ENCODE data around the gene ADK. TPM values are rescaled to one million over a fixed set of nuclear protein-coding genes. Genes with fewer than 3 reads are reported as not detected.

Gene ADK
- total and polyA plus RNA-seq, 8 donors: 44.8 to 68.6 (median 57.5) TPM

DNA sequence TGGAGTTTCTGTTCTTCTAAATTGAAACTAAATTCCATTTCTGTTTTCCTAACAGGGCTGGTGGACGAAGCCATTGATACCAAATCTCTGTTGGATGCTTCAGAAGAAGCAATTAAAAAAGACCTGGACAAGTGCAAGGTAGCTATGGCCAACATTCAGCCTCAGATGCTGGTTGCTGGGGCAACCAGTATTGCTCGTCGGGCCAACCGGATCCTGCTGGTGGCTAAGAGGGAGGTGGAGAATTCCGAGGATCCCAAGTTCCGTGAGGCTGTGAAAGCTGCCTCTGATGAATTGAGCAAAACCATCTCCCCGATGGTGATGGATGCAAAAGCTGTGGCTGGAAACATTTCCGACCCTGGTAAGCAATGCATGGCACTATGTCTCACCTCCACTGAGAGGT is 46.0 kb upstream of the ADK start:
- intact Hi-C loops (cut with DNase I): no loop called here
- ATAC-seq: no peak

GRCh38 chr10:74107391-74107790 is 43.6 kb upstream of the ADK start:
- intact Hi-C loops (cut with DNase I): no loop called here
- DNase-seq (no peak), ATAC-seq (no peak)
- Histone ChIP-seq H3K4me1 (no peaks in the 10 kb centered on the region), H3K9me3 (no peaks in the 10 kb centered on the region), H3K4me3 (no peak overlapping the region), H3K36me3 (peaks cover 0 to 100% of the 10 kb centered on the region in 2 donors), H3K27ac (no peak overlapping the region), H3K27me3 (no peaks in the 10 kb centered on the region)
- TF ChIP-seq CTCF (IDR thresholded peaks at IDR 0.05): no peak

More for the DNA sequence above, 46.0 kb upstream of the ADK start:
- DNase-seq: no peak
- H3K4me3 ChIP-seq: no peak overlapping the region
- no peaks in the 10 kb centered on the region for H3K4me1 ChIP-seq
- H3K9me3 ChIP-seq: no peaks in the 10 kb centered on the region
- no peaks in the 10 kb centered on the region for H3K27me3 ChIP-seq
- TF ChIP-seq CTCF (IDR thresholded peaks at IDR 0.05): no peak
- peaks cover 0 to 100% of the 10 kb centered on the region in 2 donors for H3K36me3 ChIP-seq
- no peak overlapping the region for H3K27ac ChIP-seq

DNA sequence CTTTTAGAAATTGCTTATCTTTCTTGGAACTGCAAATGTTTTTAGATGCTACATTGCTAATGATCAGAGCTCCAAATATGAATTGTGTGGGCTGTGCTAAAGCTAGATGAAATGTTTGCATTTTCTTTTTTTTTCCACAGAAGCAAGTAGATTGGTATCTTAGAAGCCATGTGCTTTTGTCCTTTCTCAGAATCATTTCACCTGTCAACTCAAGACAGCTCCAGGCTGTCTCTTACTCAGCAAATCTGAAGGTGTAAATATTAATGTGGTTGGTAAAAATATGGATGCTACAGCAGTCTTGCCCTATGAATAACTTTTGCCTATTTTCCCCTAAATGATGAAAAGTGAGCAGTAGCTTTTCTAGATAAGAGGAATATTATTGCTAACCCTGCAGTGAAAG is 41.6 kb upstream of the ADK start:
- ATAC-seq (no peak), DNase-seq (no peak)
- Histone ChIP-seq H3K27ac (no peak overlapping the region), H3K4me1 (no peaks in the 10 kb centered on the region), H3K27me3 (no peaks in the 10 kb centered on the region), H3K9me3 (no peaks in the 10 kb centered on the region), H3K4me3 (no peak overlapping the region), H3K36me3 (peaks cover 0 to 99% of the 10 kb centered on the region in 2 donors)
- intact Hi-C loops (cut with DNase I): no loop called here
- no peak for TF ChIP-seq CTCF (IDR thresholded peaks at IDR 0.05)

DNA sequence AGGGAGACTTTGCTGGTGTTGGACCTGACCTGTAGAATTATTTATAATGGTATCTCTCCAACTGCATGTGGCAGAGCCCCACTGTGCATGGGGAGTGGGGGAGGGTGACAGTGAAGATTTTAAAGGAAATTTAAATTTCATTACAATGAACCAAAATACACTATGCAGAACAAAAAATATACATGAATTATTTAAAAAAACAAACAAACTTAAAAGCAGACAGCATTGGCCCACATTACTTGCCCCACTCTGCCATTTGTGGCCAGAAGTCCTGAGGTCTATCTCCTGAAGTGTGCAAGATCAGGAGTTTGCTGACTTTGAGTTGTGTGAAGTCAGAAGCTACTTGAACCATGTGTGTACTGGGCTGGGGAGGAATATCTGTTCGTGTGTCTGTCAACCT is 40.9 kb upstream of the ADK start:
- no peak for TF ChIP-seq CTCF (IDR thresholded peaks at IDR 0.05)

GRCh38 chr10:74111799-74112198 is 39.2 kb upstream of the ADK start:
- Histone ChIP-seq H3K9me3 (no peaks in the 10 kb centered on the region), H3K36me3 (peaks cover 0 to 99% of the 10 kb centered on the region in 2 donors), H3K27me3 (no peaks in the 10 kb centered on the region), H3K4me3 (no peak overlapping the region), H3K27ac (no peak overlapping the region), H3K4me1 (no peaks in the 10 kb centered on the region)
- no peak for TF ChIP-seq CTCF (IDR thresholded peaks at IDR 0.05)
- ATAC-seq (no peak), DNase-seq (peak in 1 of 4 donors; percentile 59)
- intact Hi-C loops (cut with DNase I): no loop called here

More for the DNA sequence above, 40.9 kb upstream of the ADK start:
- ATAC-seq (no peak), DNase-seq (no peak)
- H3K9me3 ChIP-seq: no peaks in the 10 kb centered on the region
- H3K4me1 ChIP-seq: no peaks in the 10 kb centered on the region
- no peak overlapping the region for H3K27ac ChIP-seq
- H3K4me3 ChIP-seq: no peak overlapping the region
- intact Hi-C loops (cut with DNase I): no loop called here
- peaks cover 0 to 99% of the 10 kb centered on the region in 2 donors for H3K36me3 ChIP-seq
- no peaks in the 10 kb centered on the region for H3K27me3 ChIP-seq
